HL-60 (cell line): ENCODE data around the gene NKX2-1.

Experiments
- DNase-seq, 2 experiments: peaks; one replicate each; pipeline ENCODE4 v3.0.0-alpha.2; 2010 to 2020; ENCODE audit warnings: low read depth in 1 of 2, low spot score in 1 of 2
- H3K27ac ChIP-seq: fragments of 250-450 bp; sonication (Bioruptor Pico); replicated peaks from 2 replicates; pipeline ENCODE4 v1.5.1; 2020; ENCODE audit warnings: mild to moderate bottlenecking, moderate library complexity
- H3K27me3 ChIP-seq: fragments of 250-450 bp; sonication (Bioruptor Pico); 2 replicates; pipeline ENCODE4 v1.5.1; 2021; ENCODE audit warnings: mild to moderate bottlenecking, moderate library complexity; ENCODE audit not compliant: insufficient read depth, poor library complexity, severe bottlenecking
- H3K4me3 ChIP-seq: replicated peaks from 2 replicates; pipeline ENCODE4 v1.5.1; 2011; ENCODE audit warnings: mild to moderate bottlenecking, control low read depth, low read length; ENCODE audit not compliant: insufficient read depth
- GABPA ChIP-seq: IDR thresholded peaks from 2 replicates; pipeline ENCODE4 v1.6.1; 2012; ENCODE audit warnings: low read depth
- POLR2AphosphoS5 ChIP-seq: IDR thresholded peaks from 2 replicates; pipeline ENCODE4 v1.6.1; 2012; ENCODE audit warnings: low read depth
- SPI1 ChIP-seq: IDR thresholded peaks from 2 replicates; pipeline ENCODE4 v1.6.1; 2012; ENCODE audit warnings: low read depth, mild to moderate bottlenecking, borderline replicate concordance
- TF ChIP-seq, protein P1 (sequence below): IDR thresholded peaks from one replicate; pipeline ENCODE4 v1.5.1; 2011; ENCODE audit warnings: low read length, control low read depth, inconsistent platforms; ENCODE audit not compliant: insufficient read depth
- TF ChIP-seq, protein P2 (sequence below): IDR thresholded peaks from 2 replicates; pipeline ENCODE4 v1.6.1; 2012; ENCODE audit warnings: low read depth; ENCODE audit not compliant: insufficient replicate concordance

NKX2-1 gene

DNA sequence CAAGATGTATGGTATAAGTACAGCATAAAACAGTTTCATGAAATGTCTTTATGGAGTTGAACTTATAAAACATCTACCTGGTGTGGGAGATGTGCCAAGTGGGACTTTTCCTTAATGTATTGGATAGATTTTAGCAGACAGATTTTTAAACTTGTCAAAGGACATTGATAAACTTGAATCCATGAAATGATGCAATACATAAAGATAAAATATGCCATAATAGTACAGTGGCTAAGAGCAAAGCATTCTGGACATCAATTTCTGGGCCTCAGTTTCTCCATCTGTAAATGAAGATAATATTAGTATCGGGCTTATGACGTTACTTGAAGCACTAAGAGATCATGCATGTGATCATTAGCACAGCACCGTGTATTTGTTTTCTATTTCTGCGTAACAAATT lies 45.4 kb downstream of the NKX2-1 start:
- H3K4me3 ChIP-seq = no peak overlapping the region
- DNase-seq = no peak
- H3K27ac ChIP-seq = no peak overlapping the region
- TF ChIP-seq GABPA = no peak
- TF ChIP-seq, protein P1, sequence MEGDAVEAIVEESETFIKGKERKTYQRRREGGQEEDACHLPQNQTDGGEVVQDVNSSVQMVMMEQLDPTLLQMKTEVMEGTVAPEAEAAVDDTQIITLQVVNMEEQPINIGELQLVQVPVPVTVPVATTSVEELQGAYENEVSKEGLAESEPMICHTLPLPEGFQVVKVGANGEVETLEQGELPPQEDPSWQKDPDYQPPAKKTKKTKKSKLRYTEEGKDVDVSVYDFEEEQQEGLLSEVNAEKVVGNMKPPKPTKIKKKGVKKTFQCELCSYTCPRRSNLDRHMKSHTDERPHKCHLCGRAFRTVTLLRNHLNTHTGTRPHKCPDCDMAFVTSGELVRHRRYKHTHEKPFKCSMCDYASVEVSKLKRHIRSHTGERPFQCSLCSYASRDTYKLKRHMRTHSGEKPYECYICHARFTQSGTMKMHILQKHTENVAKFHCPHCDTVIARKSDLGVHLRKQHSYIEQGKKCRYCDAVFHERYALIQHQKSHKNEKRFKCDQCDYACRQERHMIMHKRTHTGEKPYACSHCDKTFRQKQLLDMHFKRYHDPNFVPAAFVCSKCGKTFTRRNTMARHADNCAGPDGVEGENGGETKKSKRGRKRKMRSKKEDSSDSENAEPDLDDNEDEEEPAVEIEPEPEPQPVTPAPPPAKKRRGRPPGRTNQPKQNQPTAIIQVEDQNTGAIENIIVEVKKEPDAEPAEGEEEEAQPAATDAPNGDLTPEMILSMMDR = no peak
- TF ChIP-seq SPI1 = no peak
- TF ChIP-seq, protein P2, sequence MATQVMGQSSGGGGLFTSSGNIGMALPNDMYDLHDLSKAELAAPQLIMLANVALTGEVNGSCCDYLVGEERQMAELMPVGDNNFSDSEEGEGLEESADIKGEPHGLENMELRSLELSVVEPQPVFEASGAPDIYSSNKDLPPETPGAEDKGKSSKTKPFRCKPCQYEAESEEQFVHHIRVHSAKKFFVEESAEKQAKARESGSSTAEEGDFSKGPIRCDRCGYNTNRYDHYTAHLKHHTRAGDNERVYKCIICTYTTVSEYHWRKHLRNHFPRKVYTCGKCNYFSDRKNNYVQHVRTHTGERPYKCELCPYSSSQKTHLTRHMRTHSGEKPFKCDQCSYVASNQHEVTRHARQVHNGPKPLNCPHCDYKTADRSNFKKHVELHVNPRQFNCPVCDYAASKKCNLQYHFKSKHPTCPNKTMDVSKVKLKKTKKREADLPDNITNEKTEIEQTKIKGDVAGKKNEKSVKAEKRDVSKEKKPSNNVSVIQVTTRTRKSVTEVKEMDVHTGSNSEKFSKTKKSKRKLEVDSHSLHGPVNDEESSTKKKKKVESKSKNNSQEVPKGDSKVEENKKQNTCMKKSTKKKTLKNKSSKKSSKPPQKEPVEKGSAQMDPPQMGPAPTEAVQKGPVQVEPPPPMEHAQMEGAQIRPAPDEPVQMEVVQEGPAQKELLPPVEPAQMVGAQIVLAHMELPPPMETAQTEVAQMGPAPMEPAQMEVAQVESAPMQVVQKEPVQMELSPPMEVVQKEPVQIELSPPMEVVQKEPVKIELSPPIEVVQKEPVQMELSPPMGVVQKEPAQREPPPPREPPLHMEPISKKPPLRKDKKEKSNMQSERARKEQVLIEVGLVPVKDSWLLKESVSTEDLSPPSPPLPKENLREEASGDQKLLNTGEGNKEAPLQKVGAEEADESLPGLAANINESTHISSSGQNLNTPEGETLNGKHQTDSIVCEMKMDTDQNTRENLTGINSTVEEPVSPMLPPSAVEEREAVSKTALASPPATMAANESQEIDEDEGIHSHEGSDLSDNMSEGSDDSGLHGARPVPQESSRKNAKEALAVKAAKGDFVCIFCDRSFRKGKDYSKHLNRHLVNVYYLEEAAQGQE = no peak
- no peak for TF ChIP-seq POLR2AphosphoS5
- H3K27me3 ChIP-seq = peaks cover 1% of the 10 kb centered on the region

DNA sequence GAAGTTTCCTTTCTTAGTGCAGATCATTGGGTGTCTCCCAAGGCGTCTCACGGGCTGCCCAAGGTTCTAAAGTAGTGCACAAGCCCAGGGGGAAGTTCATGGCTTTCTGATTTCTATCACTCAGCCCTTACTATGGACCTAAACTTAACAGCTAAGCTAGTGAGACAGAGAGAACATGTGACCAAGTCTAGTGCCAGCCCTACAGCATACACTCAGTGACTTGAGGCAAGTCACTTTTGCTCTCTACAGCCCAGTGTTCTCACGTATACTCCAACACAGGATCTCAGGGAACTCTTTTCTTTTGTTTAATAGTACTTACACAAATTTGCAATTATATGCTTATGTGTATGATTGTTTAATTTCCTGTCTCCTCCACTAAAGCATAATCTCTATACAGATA lies 48.6 kb downstream of the NKX2-1 start:
- Histone ChIP-seq H3K27me3 (peaks cover 2% of the 10 kb centered on the region), H3K27ac (no peak overlapping the region), H3K4me3 (no peak overlapping the region)
- TF ChIP-seq POLR2AphosphoS5 = no peak
- TF ChIP-seq SPI1 = no peak
- TF ChIP-seq, protein P1 = no peak
- no peak for TF ChIP-seq GABPA
- TF ChIP-seq, protein P2 = no peak
- no peak for DNase-seq

DNA sequence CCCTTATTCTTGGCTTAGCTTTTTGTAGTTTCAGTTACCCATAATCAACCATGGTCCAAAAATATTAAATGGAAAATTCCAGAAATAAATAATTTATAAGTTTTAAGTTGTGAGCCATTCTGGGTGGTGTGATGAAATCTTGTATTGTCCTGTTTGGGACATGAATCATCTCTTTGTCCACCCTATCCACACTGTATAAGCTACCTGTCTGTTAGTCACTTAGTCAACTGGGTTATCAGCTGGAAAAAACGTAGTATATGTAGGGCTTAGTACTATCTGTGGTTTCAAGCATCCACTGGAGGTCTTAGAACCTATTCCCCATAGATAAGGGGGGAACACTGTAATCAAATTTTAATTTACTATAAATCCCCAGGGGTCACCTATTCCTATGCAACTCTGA lies 52.7 kb downstream of the NKX2-1 start:
- H3K27me3 ChIP-seq = peaks cover 2% of the 10 kb centered on the region

More for the DNA sequence above, 52.7 kb downstream of the NKX2-1 start:
- TF ChIP-seq POLR2AphosphoS5 = no peak
- no peak for TF ChIP-seq SPI1
- TF ChIP-seq GABPA = no peak
- TF ChIP-seq, protein P2 = no peak
- TF ChIP-seq, protein P1 = no peak
- DNase-seq = no peak
- no peak overlapping the region for H3K4me3 ChIP-seq
- H3K27ac ChIP-seq = no peak overlapping the region
